ENCODE data around the gene RPAP2.

RPAP2 gene

GRCh38 chr1:92298573-92299476, at the start of gene RPAP2, which contains the start of gene GLMN (continued):
- TF ChIP-seq ZNF132 (tag by site-specific recombination; IDR thresholded peaks at IDR 0.05; ENCODE audit: borderline replicate concordance) (no peak), ZNF571 (tag by site-specific recombination; IDR thresholded peaks at IDR 0.05) (no peak), ZBTB17 (tag by site-specific recombination; IDR thresholded peaks at IDR 0.05) (peak; percentile 87), ZNF692 (tag by site-specific recombination; IDR thresholded peaks at IDR 0.05) (peak; percentile 90), ZNF26 (tag by site-specific recombination; IDR thresholded peaks at IDR 0.05) (no peak), ZSCAN5A (tag by site-specific recombination; IDR thresholded peaks at IDR 0.05) (peak; percentile 61; the same call in 1 of the 2 replicates), ZNF837 (tag by site-specific recombination; IDR thresholded peaks at IDR 0.05) (no peak), ZSCAN18 (tag by site-specific recombination; IDR thresholded peaks at IDR 0.05) (no peak), TRIM28 (IDR thresholded peaks at IDR 0.05; ENCODE audit: borderline replicate concordance, low read length) (peak; percentile 84; the same call in 1 of the 2 replicates), CTCF (tag by site-specific recombination; IDR thresholded peaks at IDR 0.05) (peak; percentile 77), ZNF335 (tag by site-specific recombination; conservative IDR thresholded peaks at IDR 0.05) (peak; percentile 96), ZNF660 (tag by site-specific recombination; IDR thresholded peaks at IDR 0.05) (peak; percentile 71), ZNF624 (tag by site-specific recombination; IDR thresholded peaks at IDR 0.05) (no peak), ZNF146 (tag by site-specific recombination; IDR thresholded peaks at IDR 0.05) (no peak), ZNF112 (tag by site-specific recombination; IDR thresholded peaks at IDR 0.05) (no peak), ZNF488 (tag by site-specific recombination; IDR thresholded peaks at IDR 0.05) (no peak), ZNF398 (tag by site-specific recombination; IDR thresholded peaks at IDR 0.05) (peak; percentile 73), ZNF654 (tag by site-specific recombination; IDR thresholded peaks at IDR 0.05; ENCODE audit: low read depth) (no peak), ZEB2 (tag by site-specific recombination; IDR thresholded peaks at IDR 0.05) (peak; percentile 79), PBX3 (CRISPR knock-in tag; IDR thresholded peaks at IDR 0.05) (0 out of 2 replicates have a peak, but pooled peaks have one; percentile 40), ZNF580 (tag by site-specific recombination; IDR thresholded peaks at IDR 0.05) (peak; percentile 41; the same call in 1 of the 2 replicates), ZNF514 (tag by site-specific recombination; IDR thresholded peaks at IDR 0.05) (no peak), ZNF544 (tag by site-specific recombination; IDR thresholded peaks at IDR 0.05) (no peak), ZBTB26 (tag by site-specific recombination; optimal IDR thresholded peaks at IDR 0.05) (peak; percentile 96), ZNF174 (tag by site-specific recombination; IDR thresholded peaks at IDR 0.05) (no peak)

All from HEK293 (cell line).